Measurements from ENCODE around the gene WFIKKN2. TPM values are rescaled to one million over a fixed set of nuclear protein-coding genes. Genes with fewer than 3 reads are reported as not detected.

The WFIKKN2 gene
- total and polyA plus RNA-seq, 2 of the 13 experiments (the other 11 are each of a cell fraction or from before 2014, with no cell fraction given): not detected

DNA sequence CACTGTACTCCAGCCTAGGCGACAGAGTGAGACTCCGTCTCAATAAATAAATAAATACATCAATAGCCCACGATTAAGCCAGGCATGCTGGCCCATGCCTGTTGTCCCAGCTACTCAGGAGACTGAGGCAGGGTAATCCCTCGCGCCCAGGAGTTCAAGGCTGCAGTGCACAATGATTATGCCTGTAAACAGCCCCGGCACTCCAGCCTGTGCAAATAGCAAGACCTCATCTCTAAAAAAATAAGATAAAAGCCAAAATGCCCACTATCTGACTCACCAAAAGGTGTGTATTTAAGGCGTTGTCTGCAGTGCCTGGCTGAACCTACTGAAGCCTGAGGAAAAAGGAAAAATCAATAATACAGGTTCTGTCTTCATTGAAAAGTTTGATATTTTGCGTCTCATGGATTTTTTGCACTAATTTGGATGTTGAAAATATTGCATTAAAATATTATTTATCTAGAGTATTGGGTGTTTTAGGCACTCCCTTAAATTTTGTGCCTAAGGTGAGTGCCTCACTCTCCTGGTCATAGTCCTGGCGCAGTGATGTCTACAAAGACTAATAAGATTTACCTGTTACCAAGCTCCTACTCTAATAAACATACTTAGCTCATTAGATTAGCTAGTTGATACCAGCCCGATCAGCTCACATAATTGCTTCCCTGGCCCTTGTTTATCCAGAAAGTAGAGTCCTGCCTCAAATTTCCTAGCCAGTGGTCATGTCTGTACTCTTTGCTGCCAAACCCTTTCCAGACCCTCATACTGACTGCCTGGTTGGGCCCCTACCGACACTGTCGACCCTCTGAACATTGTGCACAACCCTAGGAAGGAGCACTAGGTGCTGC lies 55.5 kb downstream of the WFIKKN2 start:
- intact Hi-C loops (cut with micrococcal nuclease; ENCODE audit: unreplicated experiment): loop anchor here (1.0 kb wide), 1 partner anchor 8 kb away; no protein-coding TSS in a partner anchor
- no peak for TF ChIP-seq TIGD3 (CRISPR knock-in tag; IDR thresholded peaks at IDR 0.05; ENCODE audit: borderline replicate concordance)
- no peak for TF ChIP-seq STAT5B (CRISPR knock-in tag; IDR thresholded peaks at IDR 0.05)
- TF ChIP-seq, protein P1, sequence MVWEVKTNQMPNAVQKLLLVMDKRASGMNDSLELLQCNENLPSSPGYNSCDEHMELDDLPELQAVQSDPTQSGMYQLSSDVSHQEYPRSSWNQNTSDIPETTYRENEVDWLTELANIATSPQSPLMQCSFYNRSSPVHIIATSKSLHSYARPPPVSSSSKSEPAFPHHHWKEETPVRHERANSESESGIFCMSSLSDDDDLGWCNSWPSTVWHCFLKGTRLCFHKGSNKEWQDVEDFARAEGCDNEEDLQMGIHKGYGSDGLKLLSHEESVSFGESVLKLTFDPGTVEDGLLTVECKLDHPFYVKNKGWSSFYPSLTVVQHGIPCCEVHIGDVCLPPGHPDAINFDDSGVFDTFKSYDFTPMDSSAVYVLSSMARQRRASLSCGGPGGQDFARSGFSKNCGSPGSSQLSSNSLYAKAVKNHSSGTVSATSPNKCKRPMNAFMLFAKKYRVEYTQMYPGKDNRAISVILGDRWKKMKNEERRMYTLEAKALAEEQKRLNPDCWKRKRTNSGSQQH (CRISPR knock-in tag; IDR thresholded peaks at IDR 0.05; ENCODE audit: low read depth): no peak
- TF ChIP-seq SP4 (CRISPR knock-in tag; IDR thresholded peaks at IDR 0.05): no peak
- TF ChIP-seq, protein P2, sequence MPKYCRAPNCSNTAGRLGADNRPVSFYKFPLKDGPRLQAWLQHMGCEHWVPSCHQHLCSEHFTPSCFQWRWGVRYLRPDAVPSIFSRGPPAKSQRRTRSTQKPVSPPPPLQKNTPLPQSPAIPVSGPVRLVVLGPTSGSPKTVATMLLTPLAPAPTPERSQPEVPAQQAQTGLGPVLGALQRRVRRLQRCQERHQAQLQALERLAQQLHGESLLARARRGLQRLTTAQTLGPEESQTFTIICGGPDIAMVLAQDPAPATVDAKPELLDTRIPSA (CRISPR knock-in tag; IDR thresholded peaks at IDR 0.05; ENCODE audit: borderline replicate concordance): no peak
- no peak for TF ChIP-seq SATB2 (CRISPR knock-in tag; IDR thresholded peaks at IDR 0.05)
- TF ChIP-seq, protein P3, sequence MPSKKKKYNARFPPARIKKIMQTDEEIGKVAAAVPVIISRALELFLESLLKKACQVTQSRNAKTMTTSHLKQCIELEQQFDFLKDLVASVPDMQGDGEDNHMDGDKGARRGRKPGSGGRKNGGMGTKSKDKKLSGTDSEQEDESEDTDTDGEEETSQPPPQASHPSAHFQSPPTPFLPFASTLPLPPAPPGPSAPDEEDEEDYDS (CRISPR knock-in tag; IDR thresholded peaks at IDR 0.05): peak; percentile 78; the same call in 1 of the 2 replicates
- peak; percentile 79 for TF ChIP-seq HHEX (CRISPR knock-in tag; IDR thresholded peaks at IDR 0.05)
- TF ChIP-seq, protein P4, sequence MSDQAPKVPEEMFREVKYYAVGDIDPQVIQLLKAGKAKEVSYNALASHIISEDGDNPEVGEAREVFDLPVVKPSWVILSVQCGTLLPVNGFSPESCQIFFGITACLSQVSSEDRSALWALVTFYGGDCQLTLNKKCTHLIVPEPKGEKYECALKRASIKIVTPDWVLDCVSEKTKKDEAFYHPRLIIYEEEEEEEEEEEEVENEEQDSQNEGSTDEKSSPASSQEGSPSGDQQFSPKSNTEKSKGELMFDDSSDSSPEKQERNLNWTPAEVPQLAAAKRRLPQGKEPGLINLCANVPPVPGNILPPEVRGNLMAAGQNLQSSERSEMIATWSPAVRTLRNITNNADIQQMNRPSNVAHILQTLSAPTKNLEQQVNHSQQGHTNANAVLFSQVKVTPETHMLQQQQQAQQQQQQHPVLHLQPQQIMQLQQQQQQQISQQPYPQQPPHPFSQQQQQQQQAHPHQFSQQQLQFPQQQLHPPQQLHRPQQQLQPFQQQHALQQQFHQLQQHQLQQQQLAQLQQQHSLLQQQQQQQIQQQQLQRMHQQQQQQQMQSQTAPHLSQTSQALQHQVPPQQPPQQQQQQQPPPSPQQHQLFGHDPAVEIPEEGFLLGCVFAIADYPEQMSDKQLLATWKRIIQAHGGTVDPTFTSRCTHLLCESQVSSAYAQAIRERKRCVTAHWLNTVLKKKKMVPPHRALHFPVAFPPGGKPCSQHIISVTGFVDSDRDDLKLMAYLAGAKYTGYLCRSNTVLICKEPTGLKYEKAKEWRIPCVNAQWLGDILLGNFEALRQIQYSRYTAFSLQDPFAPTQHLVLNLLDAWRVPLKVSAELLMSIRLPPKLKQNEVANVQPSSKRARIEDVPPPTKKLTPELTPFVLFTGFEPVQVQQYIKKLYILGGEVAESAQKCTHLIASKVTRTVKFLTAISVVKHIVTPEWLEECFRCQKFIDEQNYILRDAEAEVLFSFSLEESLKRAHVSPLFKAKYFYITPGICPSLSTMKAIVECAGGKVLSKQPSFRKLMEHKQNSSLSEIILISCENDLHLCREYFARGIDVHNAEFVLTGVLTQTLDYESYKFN (CRISPR knock-in tag; conservative IDR thresholded peaks at IDR 0.05): peak; percentile 96
- TF ChIP-seq CREB1 (IDR thresholded peaks at IDR 0.05): peak; percentile 38
- peak; percentile 74 for TF ChIP-seq CREB1 (CRISPR knock-in tag; IDR thresholded peaks at IDR 0.05)
- TF ChIP-seq, protein P5, sequence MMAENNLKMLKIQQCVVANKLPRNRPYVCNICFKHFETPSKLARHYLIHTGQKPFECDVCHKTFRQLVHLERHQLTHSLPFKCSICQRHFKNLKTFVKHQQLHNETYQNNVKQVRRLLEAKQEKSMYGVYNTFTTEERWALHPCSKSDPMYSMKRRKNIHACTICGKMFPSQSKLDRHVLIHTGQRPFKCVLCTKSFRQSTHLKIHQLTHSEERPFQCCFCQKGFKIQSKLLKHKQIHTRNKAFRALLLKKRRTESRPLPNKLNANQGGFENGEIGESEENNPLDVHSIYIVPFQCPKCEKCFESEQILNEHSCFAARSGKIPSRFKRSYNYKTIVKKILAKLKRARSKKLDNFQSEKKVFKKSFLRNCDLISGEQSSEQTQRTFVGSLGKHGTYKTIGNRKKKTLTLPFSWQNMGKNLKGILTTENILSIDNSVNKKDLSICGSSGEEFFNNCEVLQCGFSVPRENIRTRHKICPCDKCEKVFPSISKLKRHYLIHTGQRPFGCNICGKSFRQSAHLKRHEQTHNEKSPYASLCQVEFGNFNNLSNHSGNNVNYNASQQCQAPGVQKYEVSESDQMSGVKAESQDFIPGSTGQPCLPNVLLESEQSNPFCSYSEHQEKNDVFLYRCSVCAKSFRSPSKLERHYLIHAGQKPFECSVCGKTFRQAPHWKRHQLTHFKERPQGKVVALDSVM (CRISPR knock-in tag; IDR thresholded peaks at IDR 0.05): no peak
- no peak for TF ChIP-seq ZNF569 (CRISPR knock-in tag; IDR thresholded peaks at IDR 0.05; ENCODE audit: borderline replicate concordance)

More for the DNA sequence above, 55.5 kb downstream of the WFIKKN2 start:
- DNase-seq (ENCODE audit: low spot score) (peak; percentile 97), ATAC-seq (peak; percentile 73), FAIRE-seq (no peak)
- Histone ChIP-seq H2AFZ (ENCODE audit: low read length) (no peak overlapping the region), H3K9me3 (ENCODE audit: low read length) (no peaks in the 10 kb centered on the region), H3K9ac (ENCODE audit: insufficient read depth, low read depth, low read length) (peak overlapping the region; percentile 85), H3K79me2 (ENCODE audit: insufficient read depth, low read length) (peaks cover 10% of the 10 kb centered on the region), H3K4me2 (ENCODE audit: low read depth, low read length) (peak overlapping the region; percentile 96), H3K36me3 (replicated peaks in 1 of 2; ENCODE audit: control insufficient read depth in 1 of 2, insufficient read depth in 2 of 2, low read length in 2 of 2) (no peaks in the 10 kb centered on the region), H3K27me3 (ENCODE audit: control insufficient read depth in 1 of 2, insufficient read depth in 2 of 2, low read length in 2 of 2) (no peaks in the 10 kb centered on the region), H3K27ac (ENCODE audit: extremely low read length, insufficient read depth, low read length) (peak overlapping the region; percentile 84), H3K4me1 (ENCODE audit: insufficient read depth, low read length) (peaks cover 88% of the 10 kb centered on the region), H4K20me1 (ENCODE audit: insufficient read depth, low read length) (no peaks in the 10 kb centered on the region), H3K4me3 (replicated peaks in 1 of 3; ENCODE audit: insufficient read depth in 1 of 3, low read depth in 2 of 3, low read length in 3 of 3) (peak overlapping the region; percentile 36 to 72 (median 52))
- ChIA-PET CTCF (ENCODE audit: low intra/inter-chr PET ratio, low total read pairs) (no interaction called here), POLR2A (interaction anchor here (0.6 to 12.8 kb wide), 13 partner anchors 7 to 64 kb away, joined by 3 to 343 read pairs (median 15); partner anchors contain the start of gene TOB1)
- WGBS (ENCODE audit: low lambda C conversion rate): 7% methylated on average over 12 of the region's 12 CpGs
- BruUV-seq (replicated peaks): TSS peak; percentile 80
- in situ Hi-C loops (cut with HindIII; ENCODE audit: extremely low pct_ligation_motif_present, low pct_unique_long_range_greater_than_20kb): no loop called here
